IgD-negative memory B cell (primary cell): ENCODE data around the gene GPR63. TPM values are rescaled to one million over a fixed set of nuclear protein-coding genes. Genes with fewer than 3 reads are reported as not detected.

Source experiments
- H3K27ac Mint-ChIP-seq, 3 donors: one replicate each; pipeline ENCODE4 v1.8.0; 2020 to 2022; ENCODE audit warnings: mild to moderate bottlenecking in 3 of 3, mixed read lengths in 3 of 3, moderate library complexity in 1 of 3
- H3K27me3 Mint-ChIP-seq: one replicate; pipeline ENCODE4 v1.8.0; 2021; ENCODE audit warnings: mixed read lengths
- H3K36me3 Mint-ChIP-seq: one replicate; pipeline ENCODE4 v1.8.0; 2020; ENCODE audit warnings: mild to moderate bottlenecking, mixed read lengths
- H3K4me1 Mint-ChIP-seq, 3 donors: one replicate each; pipeline ENCODE4 v1.8.0; 2020 to 2022; ENCODE audit warnings: mixed read lengths in 3 of 3, mild to moderate bottlenecking in 1 of 3
- H3K4me3 Mint-ChIP-seq, 4 donors: one replicate each; pipeline ENCODE4 v1.8.0; 2020 to 2022; ENCODE audit warnings: mild to moderate bottlenecking in 4 of 4, mixed read lengths in 4 of 4, moderate library complexity in 3 of 4
- H3K9me3 Mint-ChIP-seq, 3 donors: one replicate each; pipeline ENCODE4 v1.8.0; 2020 to 2021; ENCODE audit warnings: mixed read lengths in 3 of 3, mild to moderate bottlenecking in 1 of 3
- polyA plus RNA-seq: library from polyadenylated mRNA; unstranded; fragments of 300-500 nt; fragmentation: Illumina TruSeq; gene quantifications from one replicate; pipeline ENCODE4 v1.2.3, GENCODE V29; 2021

The GPR63 gene
- polyA plus RNA-seq, 1 donor from 2014 or later: not detected

- Mint-ChIP-seq H3K36me3 (no peaks in the 10 kb centered on the region), H3K4me3 (no peak overlapping the region), H3K4me1 (no peaks in the 10 kb centered on the region), H3K9me3 (peaks cover 6 to 11% (median 7%) of the 10 kb centered on the region in 3 donors), H3K27me3 (peaks cover 7% of the 10 kb centered on the region), H3K27ac (no peak overlapping the region)
Measured at GRCh38 chr6:96849615-96850014, 12.3 kb upstream of the GPR63 start.

- H3K27ac Mint-ChIP-seq: no peak overlapping the region
- peaks cover 6 to 11% (median 6%) of the 10 kb centered on the region in 3 donors for H3K9me3 Mint-ChIP-seq
- no peaks in the 10 kb centered on the region for H3K4me1 Mint-ChIP-seq
- H3K27me3 Mint-ChIP-seq: peaks cover 9% of the 10 kb centered on the region
- no peaks in the 10 kb centered on the region for H3K36me3 Mint-ChIP-seq
- H3K4me3 Mint-ChIP-seq: no peak overlapping the region
Measured at GRCh38 chr6:96844530-96844929, 7.3 kb upstream of the GPR63 start.

GRCh38 chr6:96841345-96841744 is 4.1 kb upstream of the GPR63 start:
- Mint-ChIP-seq H3K4me1 (peaks cover 0 to 7% (median 2%) of the 10 kb centered on the region in 3 donors), H3K27me3 (peaks cover 18% of the 10 kb centered on the region), H3K36me3 (no peaks in the 10 kb centered on the region), H3K27ac (no peak overlapping the region), H3K4me3 (no peak overlapping the region), H3K9me3 (peaks cover 0 to 6% (median 4%) of the 10 kb centered on the region in 3 donors)

GRCh38 chr6:96836631-96837080 is 621 bp downstream of the GPR63 start:
- Mint-ChIP-seq H3K4me1 (peaks cover 0 to 8% (median 4%) of the 10 kb centered on the region in 3 donors), H3K27me3 (peaks cover 33% of the 10 kb centered on the region), H3K36me3 (no peaks in the 10 kb centered on the region), H3K4me3 (peak overlapping the region; percentile 64 to 93 (median 90)), H3K27ac (peak overlapping the region in 1 of 3 donors; percentile 65), H3K9me3 (no peaks in the 10 kb centered on the region)

GRCh38 chr6:96834070-96834469 is 3.2 kb downstream of the GPR63 start:
- H3K4me3 Mint-ChIP-seq: peak overlapping the region in 1 of 4 donors; percentile 37
- no peaks in the 10 kb centered on the region for H3K9me3 Mint-ChIP-seq
- H3K36me3 Mint-ChIP-seq: no peaks in the 10 kb centered on the region
- H3K27ac Mint-ChIP-seq: no peak overlapping the region
- peaks cover 0 to 8% (median 4%) of the 10 kb centered on the region in 3 donors for H3K4me1 Mint-ChIP-seq
- H3K27me3 Mint-ChIP-seq: peaks cover 31% of the 10 kb centered on the region

- Mint-ChIP-seq H3K27ac (no peak overlapping the region), H3K36me3 (no peaks in the 10 kb centered on the region), H3K27me3 (peaks cover 18% of the 10 kb centered on the region), H3K9me3 (no peaks in the 10 kb centered on the region), H3K4me3 (no peak overlapping the region), H3K4me1 (peaks cover 0 to 4% (median 4%) of the 10 kb centered on the region in 3 donors)
Measured at GRCh38 chr6:96832780-96833179, 4.5 kb downstream of the GPR63 start.

GRCh38 chr6:96826865-96827264 is 10.4 kb downstream of the GPR63 start:
- Mint-ChIP-seq H3K27me3 (no peaks in the 10 kb centered on the region), H3K9me3 (no peaks in the 10 kb centered on the region), H3K36me3 (no peaks in the 10 kb centered on the region), H3K4me3 (no peak overlapping the region), H3K27ac (no peak overlapping the region), H3K4me1 (no peaks in the 10 kb centered on the region)

GRCh38 chr6:96823743-96824142 is 13.5 kb downstream of the GPR63 start:
- H3K27me3 Mint-ChIP-seq: no peaks in the 10 kb centered on the region
- no peaks in the 10 kb centered on the region for H3K4me1 Mint-ChIP-seq
- H3K9me3 Mint-ChIP-seq: peaks cover 0 to under 1% (median 0%) of the 10 kb centered on the region in 3 donors
- H3K27ac Mint-ChIP-seq: no peak overlapping the region
- no peaks in the 10 kb centered on the region for H3K36me3 Mint-ChIP-seq
- no peak overlapping the region for H3K4me3 Mint-ChIP-seq

GRCh38 chr6:96821034-96821433 is 16.2 kb downstream of the GPR63 start:
- H3K27ac Mint-ChIP-seq: no peak overlapping the region
- no peaks in the 10 kb centered on the region for H3K27me3 Mint-ChIP-seq
- H3K4me1 Mint-ChIP-seq: no peaks in the 10 kb centered on the region
- H3K36me3 Mint-ChIP-seq: no peaks in the 10 kb centered on the region
- H3K9me3 Mint-ChIP-seq: peaks cover 0 to 2% (median 0%) of the 10 kb centered on the region in 3 donors
- H3K4me3 Mint-ChIP-seq: no peak overlapping the region

GRCh38 chr6:96816301-96816817 is 20.9 kb downstream of the GPR63 start:
- Mint-ChIP-seq H3K9me3 (peaks cover 0 to 2% (median 0%) of the 10 kb centered on the region in 3 donors), H3K4me3 (no peak overlapping the region), H3K36me3 (no peaks in the 10 kb centered on the region), H3K27me3 (peaks cover 7% of the 10 kb centered on the region), H3K27ac (no peak overlapping the region), H3K4me1 (peaks cover 0 to 1% (median 0%) of the 10 kb centered on the region in 3 donors)

GRCh38 chr6:96814625-96815024 is 22.7 kb downstream of the GPR63 start:
- no peak overlapping the region for H3K27ac Mint-ChIP-seq
- no peak overlapping the region for H3K4me3 Mint-ChIP-seq
- H3K4me1 Mint-ChIP-seq: peaks cover 0 to 1% (median 0%) of the 10 kb centered on the region in 3 donors
- peaks cover 7% of the 10 kb centered on the region for H3K27me3 Mint-ChIP-seq
- no peaks in the 10 kb centered on the region for H3K36me3 Mint-ChIP-seq
- peaks cover 0 to 2% (median 0%) of the 10 kb centered on the region in 3 donors for H3K9me3 Mint-ChIP-seq

GRCh38 chr6:96812077-96812703 is 25.1 kb downstream of the GPR63 start:
- peaks cover 7% of the 10 kb centered on the region for H3K27me3 Mint-ChIP-seq
- no peak overlapping the region for H3K4me3 Mint-ChIP-seq
- H3K27ac Mint-ChIP-seq: no peak overlapping the region
- peaks cover 0 to 1% (median 0%) of the 10 kb centered on the region in 3 donors for H3K4me1 Mint-ChIP-seq
- H3K9me3 Mint-ChIP-seq: no peaks in the 10 kb centered on the region
- H3K36me3 Mint-ChIP-seq: no peaks in the 10 kb centered on the region

GRCh38 chr6:96811670-96812069 is 25.6 kb downstream of the GPR63 start:
- Mint-ChIP-seq H3K27me3 (peaks cover 7% of the 10 kb centered on the region), H3K9me3 (no peaks in the 10 kb centered on the region), H3K4me1 (peaks cover 0 to 1% (median 0%) of the 10 kb centered on the region in 3 donors), H3K4me3 (no peak overlapping the region), H3K36me3 (no peaks in the 10 kb centered on the region), H3K27ac (no peak overlapping the region)

- Mint-ChIP-seq H3K27ac (no peak overlapping the region), H3K9me3 (no peaks in the 10 kb centered on the region), H3K4me3 (no peak overlapping the region), H3K4me1 (peaks cover 0 to 1% (median 0%) of the 10 kb centered on the region in 3 donors), H3K36me3 (no peaks in the 10 kb centered on the region), H3K27me3 (peaks cover 7% of the 10 kb centered on the region)
Measured at GRCh38 chr6:96811136-96811535, 26.1 kb downstream of the GPR63 start.

GRCh38 chr6:96809119-96809518 is 28.2 kb downstream of the GPR63 start:
- H3K27me3 Mint-ChIP-seq: peaks cover 4% of the 10 kb centered on the region
- no peaks in the 10 kb centered on the region for H3K9me3 Mint-ChIP-seq
- H3K4me3 Mint-ChIP-seq: no peak overlapping the region
- H3K27ac Mint-ChIP-seq: no peak overlapping the region
- no peaks in the 10 kb centered on the region for H3K36me3 Mint-ChIP-seq
- peaks cover 0 to 1% (median 0%) of the 10 kb centered on the region in 3 donors for H3K4me1 Mint-ChIP-seq

- Mint-ChIP-seq H3K27me3 (peaks cover 3% of the 10 kb centered on the region), H3K4me3 (peak overlapping the region in 1 of 4 donors; percentile 5), H3K9me3 (no peaks in the 10 kb centered on the region), H3K36me3 (no peaks in the 10 kb centered on the region), H3K4me1 (no peaks in the 10 kb centered on the region), H3K27ac (no peak overlapping the region)
Measured at GRCh38 chr6:96803106-96803481, 34.2 kb downstream of the GPR63 start.
